ENCODE results near the gene OMA1.

Gene OMA1

GRCh38 chr1:58546520-58547308, at the start of gene OMA1:
TSS of gene OMA1 (minus strand) at chr1:58546726. CDS start at chr1:58539294, 7,432 bp downstream.
- Histone ChIP-seq H3K36me3 (ENCODE audit: control insufficient read depth, low read length) (peaks cover 11% of the 10 kb centered on the region), H3F3A (ENCODE audit: control insufficient read depth, insufficient read depth) (no peaks in the 10 kb centered on the region; the same call in 1 of the 2 replicates), H3K27me3 (ENCODE audit: control insufficient read depth, low read length) (no peaks in the 10 kb centered on the region), H3K27ac (ENCODE audit: low read depth, low read length) (peak within 1 kb of the TSS; percentile 81), H3K4me1 (ENCODE audit: control insufficient read depth, low read length) (peaks cover 44% of the 10 kb centered on the region), H3K9me3 (ENCODE audit: control insufficient read depth, insufficient read depth, low read length) (no peaks in the 10 kb centered on the region), H3K4me2 (ENCODE audit: low read length) (peak within 1 kb of the TSS; percentile 99), H3K79me2 (ENCODE audit: control insufficient read depth, low read length) (peaks cover 38% of the 10 kb centered on the region), H3K4me3 (ENCODE audit: low read length) (peak within 1 kb of the TSS; percentile 86), H3K9me2 (replicated peaks; ENCODE audit: control insufficient read depth, low read length) (no peaks in the 10 kb centered on the region), H4K20me1 (ENCODE audit: control insufficient read depth, insufficient read depth, low read depth, low read length) (no peaks in the 10 kb centered on the region)
- TF ChIP-seq EZH2phosphoT487 (IDR thresholded peaks at IDR 0.05; ENCODE audit: borderline replicate concordance, low read length) = no peak
- TF ChIP-seq CTCF (IDR thresholded peaks at IDR 0.05; ENCODE audit: low read depth, low read length, poor library complexity, severe bottlenecking) = peak; percentile 90

GRCh38 chr1:58594546-58594945, 48.0 kb upstream of the OMA1 start:
- Histone ChIP-seq H3K9me3 (ENCODE audit: control insufficient read depth, insufficient read depth, low read length) (no peaks in the 10 kb centered on the region), H3K4me1 (ENCODE audit: control insufficient read depth, low read length) (no peaks in the 10 kb centered on the region), H3K4me2 (ENCODE audit: low read length) (no peak overlapping the region), H3K79me2 (ENCODE audit: control insufficient read depth, low read length) (no peaks in the 10 kb centered on the region), H3K36me3 (ENCODE audit: control insufficient read depth, low read length) (no peaks in the 10 kb centered on the region), H3F3A (ENCODE audit: control insufficient read depth, insufficient read depth) (no peaks in the 10 kb centered on the region), H4K20me1 (ENCODE audit: control insufficient read depth, insufficient read depth, low read depth, low read length) (no peaks in the 10 kb centered on the region), H3K4me3 (ENCODE audit: low read length) (no peak overlapping the region), H3K9me2 (replicated peaks; ENCODE audit: control insufficient read depth, low read length) (no peaks in the 10 kb centered on the region), H3K27me3 (ENCODE audit: control insufficient read depth, low read length) (peaks cover 6% of the 10 kb centered on the region; the same call in 1 of the 2 replicates), H3K27ac (ENCODE audit: low read depth, low read length) (no peak overlapping the region)
- TF ChIP-seq CTCF (IDR thresholded peaks at IDR 0.05; ENCODE audit: low read depth, low read length, poor library complexity, severe bottlenecking) (no peak), EZH2phosphoT487 (IDR thresholded peaks at IDR 0.05; ENCODE audit: borderline replicate concordance, low read length) (no peak)

GRCh38 chr1:58592522-58593134, 46.1 kb upstream of the OMA1 start:
- Histone ChIP-seq H4K20me1 (ENCODE audit: control insufficient read depth, insufficient read depth, low read depth, low read length) (no peaks in the 10 kb centered on the region), H3K4me2 (ENCODE audit: low read length) (no peak overlapping the region), H3F3A (ENCODE audit: control insufficient read depth, insufficient read depth) (no peaks in the 10 kb centered on the region), H3K36me3 (ENCODE audit: control insufficient read depth, low read length) (no peaks in the 10 kb centered on the region), H3K4me3 (ENCODE audit: low read length) (no peak overlapping the region), H3K79me2 (ENCODE audit: control insufficient read depth, low read length) (no peaks in the 10 kb centered on the region), H3K4me1 (ENCODE audit: control insufficient read depth, low read length) (no peaks in the 10 kb centered on the region), H3K9me2 (replicated peaks; ENCODE audit: control insufficient read depth, low read length) (no peaks in the 10 kb centered on the region), H3K27me3 (ENCODE audit: control insufficient read depth, low read length) (peaks cover 3% of the 10 kb centered on the region; the same call in 1 of the 2 replicates), H3K27ac (ENCODE audit: low read depth, low read length) (no peak overlapping the region), H3K9me3 (ENCODE audit: control insufficient read depth, insufficient read depth, low read length) (no peaks in the 10 kb centered on the region)
- TF ChIP-seq EZH2phosphoT487 (IDR thresholded peaks at IDR 0.05; ENCODE audit: borderline replicate concordance, low read length) (no peak), CTCF (IDR thresholded peaks at IDR 0.05; ENCODE audit: low read depth, low read length, poor library complexity, severe bottlenecking) (no peak)
